Measurements from ENCODE around the gene OR10G2.

DNA sequence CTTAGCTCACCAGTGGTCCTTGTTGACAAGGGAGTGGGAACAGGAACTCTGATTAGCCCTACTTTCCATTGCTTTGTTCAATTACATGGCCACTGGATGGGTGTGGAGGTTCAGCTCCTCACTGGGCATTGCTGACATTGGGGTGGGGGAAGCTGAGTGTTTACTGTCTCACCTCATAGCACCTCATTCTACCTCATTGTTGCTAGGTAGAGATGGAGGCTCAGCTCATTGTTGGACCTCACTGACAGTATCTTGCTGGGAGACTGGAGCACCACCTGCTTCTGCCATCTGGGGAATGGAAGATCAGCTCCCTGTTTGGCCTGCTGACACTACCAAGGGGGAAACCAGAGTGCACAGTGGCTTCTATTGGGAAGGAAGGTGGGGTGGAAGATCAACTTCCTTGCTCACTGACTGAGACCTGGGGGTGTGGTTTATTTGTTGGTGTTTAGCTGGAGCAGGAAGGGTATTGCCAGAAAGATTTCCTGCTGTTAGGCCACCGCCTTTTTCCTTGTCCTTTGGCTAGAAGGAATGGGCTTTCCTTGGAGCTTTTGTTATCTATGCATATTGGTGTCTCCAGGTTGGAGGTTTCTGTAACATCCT is 17.6 kb upstream of the OR10G2 start:
- TF ChIP-seq, protein P1, sequence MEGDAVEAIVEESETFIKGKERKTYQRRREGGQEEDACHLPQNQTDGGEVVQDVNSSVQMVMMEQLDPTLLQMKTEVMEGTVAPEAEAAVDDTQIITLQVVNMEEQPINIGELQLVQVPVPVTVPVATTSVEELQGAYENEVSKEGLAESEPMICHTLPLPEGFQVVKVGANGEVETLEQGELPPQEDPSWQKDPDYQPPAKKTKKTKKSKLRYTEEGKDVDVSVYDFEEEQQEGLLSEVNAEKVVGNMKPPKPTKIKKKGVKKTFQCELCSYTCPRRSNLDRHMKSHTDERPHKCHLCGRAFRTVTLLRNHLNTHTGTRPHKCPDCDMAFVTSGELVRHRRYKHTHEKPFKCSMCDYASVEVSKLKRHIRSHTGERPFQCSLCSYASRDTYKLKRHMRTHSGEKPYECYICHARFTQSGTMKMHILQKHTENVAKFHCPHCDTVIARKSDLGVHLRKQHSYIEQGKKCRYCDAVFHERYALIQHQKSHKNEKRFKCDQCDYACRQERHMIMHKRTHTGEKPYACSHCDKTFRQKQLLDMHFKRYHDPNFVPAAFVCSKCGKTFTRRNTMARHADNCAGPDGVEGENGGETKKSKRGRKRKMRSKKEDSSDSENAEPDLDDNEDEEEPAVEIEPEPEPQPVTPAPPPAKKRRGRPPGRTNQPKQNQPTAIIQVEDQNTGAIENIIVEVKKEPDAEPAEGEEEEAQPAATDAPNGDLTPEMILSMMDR (IDR thresholded peaks at IDR 0.05 in 8 of 11, conservative IDR thresholded peaks at IDR 0.05 in 3 of 11): no peak
- TF ChIP-seq POLR2A (IDR thresholded peaks at IDR 0.05) (no peak), POLR2AphosphoS5 (IDR thresholded peaks at IDR 0.05) (no peak)
